Pons (tissue), 1 donor: ENCODE results near the gene CYGB.
A peak's percentile ranks its signal among the peaks of the same experiment; 100 is the strongest.

Experiments
- DNase-seq: peaks from one replicate; pipeline ENCODE4 v3.0.0-alpha.2; 2016; ENCODE audit warnings: low spot score

Gene CYGB

DNA sequence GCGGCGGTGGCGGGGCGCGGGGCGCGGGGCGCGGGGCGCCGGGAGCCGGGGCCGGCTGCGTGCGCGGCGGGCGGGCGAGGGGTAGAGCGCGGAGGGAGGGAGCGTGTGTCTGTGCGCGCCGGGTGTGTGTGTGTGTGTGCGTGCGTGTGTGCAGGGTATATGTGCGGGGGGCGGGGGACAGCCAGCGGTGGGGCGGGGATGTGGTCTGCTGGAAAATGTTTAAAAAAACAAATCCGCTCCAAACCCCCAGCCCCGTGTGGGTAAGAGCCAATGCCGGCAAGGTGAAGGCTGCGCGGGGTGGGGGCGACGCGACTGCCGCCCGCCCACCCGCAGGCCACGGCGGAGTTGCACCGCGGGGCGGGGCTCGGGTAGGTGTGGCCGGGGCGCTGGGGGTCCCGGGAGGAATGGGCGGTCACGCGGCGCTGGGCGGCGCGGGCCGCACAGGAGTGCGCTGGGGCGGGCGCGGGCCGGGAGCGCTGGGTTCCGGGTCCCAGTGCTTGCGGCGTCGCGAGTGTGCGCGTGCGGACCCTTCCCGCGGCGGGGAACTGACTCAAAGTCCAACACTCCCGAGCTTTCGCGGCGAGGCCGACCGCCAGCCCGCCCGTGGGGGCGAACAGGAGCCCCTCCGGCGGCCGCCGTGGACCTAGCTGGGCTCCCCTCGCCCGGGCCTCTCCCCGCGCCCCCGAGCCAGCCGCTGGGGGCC is at the start of gene CYGB:
TSS of gene CYGB (minus strand) at position 132 of the 703 bp plus-strand sequence. CDS start 167 bp downstream, outside the sequence.
- no peak for DNase-seq

DNA sequence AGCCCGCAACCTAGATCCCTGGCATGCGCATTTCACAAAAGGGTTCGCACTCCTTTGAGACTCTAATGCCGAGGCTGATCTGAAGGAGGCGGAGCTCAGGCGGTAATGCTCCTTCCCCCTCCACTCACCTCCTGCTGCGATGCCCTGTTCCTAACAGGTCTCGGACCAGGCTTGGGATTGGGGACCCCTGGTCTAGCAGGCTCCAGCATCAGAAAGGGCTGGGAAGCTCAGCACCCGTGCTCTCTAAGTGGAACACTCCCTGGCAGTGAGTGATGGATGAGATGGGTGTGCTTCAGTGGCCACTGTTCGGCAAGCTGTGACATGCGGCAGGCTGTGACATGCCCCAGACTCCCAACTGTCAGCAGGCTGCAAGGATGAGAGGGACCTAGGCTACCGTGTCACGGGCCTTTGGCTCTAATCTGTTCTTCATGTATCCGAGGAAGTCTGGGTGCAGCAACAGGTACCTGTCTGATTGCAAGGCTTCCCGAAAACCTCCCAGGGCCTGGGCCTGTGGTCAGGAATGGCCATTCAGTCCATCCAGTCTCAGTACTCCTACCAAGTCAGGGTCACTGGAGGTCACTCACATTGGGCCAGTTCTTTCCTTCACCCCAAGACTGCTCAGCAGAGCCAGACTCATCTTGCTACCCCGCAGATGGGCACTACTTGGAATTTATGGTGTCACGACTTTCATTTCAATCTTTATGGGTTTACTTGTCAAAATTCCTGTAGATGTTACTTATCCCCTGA is 49.4 kb upstream of the CYGB start:
- DNase-seq, result no peak

DNA sequence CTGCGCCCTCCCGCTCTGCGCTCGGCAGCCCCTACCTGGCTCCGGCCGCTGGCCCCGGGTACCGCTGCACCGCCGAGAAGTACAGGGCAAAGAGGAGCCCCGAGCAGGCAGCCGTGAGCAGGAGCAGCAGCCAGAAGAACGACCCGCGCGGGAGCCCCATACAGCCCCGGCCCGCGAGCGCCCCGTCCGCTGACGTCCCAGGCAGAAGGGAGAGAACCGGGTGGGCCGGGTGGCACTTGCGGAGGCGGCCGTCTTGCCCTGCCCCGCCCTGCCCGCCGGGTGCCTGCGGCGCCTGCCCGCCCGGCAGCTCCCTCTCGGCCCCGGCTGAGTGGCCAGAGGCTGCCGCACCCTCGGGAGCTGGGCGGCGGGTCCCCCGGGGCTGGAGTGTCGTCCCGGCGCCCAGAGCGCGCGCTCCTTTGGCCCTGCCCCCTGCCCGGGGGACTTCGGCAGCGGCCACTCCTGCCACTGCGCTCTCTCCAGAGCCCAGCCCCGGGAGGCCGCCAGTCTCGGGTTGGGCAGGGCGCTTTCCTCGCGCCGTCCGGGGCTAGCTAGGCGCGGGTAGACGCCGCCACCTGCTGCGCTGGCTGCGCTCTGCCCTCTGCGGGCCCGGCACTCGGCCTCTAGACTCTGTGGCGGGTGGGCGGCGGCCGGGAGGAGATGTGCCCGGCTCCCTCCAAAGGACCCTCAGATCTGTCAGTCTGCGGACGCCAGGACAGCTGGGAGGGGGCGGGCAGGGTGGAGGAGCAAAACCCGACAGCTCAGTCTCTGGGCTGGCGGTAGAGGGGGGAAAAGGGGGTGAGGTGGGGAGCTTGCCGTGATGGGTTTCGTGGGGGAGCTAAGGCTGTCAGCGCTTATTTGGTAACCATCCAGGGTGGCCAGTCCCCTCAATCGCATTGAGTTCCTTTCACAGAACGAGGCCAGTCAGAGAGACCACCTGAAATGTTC is 48.4 kb upstream of the CYGB start, which contains the start of gene ST6GALNAC2:
TSS of gene ST6GALNAC2 (minus strand) at position 212 of the 945 bp plus-strand sequence. CDS start at position 160, 52 bp downstream.
- no peak for DNase-seq

DNA sequence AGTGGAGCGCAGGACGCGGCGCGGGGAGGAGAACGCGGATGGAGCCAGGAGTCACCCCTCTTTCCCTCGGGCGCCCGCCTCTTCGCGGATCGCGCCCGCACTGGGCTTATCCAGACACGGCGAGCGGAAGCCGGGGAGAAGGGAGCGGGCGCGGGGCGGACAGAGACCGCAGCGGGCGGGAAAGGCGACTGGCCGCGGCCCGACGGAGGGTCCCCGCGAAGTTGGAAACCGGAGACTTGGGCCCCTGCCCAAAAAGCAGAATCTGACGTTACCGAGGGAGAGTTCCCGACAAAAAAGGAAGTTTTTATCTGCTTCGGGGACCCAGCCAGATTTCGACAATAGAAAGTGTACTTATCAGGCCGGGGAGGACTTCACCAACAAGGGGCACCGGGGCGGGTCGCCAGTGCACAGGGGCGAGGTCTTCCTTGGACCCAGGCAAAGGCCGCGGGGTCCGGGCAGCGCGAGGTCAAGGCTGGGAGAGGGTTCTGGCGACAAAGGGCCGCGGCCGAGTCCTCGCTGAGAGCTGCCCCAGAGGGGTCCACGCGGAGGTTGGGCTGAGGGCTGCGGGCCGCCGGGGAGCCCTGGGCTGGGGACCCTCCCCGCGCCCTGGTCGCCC is 47.6 kb upstream of the CYGB start:
- no peak for DNase-seq

DNA sequence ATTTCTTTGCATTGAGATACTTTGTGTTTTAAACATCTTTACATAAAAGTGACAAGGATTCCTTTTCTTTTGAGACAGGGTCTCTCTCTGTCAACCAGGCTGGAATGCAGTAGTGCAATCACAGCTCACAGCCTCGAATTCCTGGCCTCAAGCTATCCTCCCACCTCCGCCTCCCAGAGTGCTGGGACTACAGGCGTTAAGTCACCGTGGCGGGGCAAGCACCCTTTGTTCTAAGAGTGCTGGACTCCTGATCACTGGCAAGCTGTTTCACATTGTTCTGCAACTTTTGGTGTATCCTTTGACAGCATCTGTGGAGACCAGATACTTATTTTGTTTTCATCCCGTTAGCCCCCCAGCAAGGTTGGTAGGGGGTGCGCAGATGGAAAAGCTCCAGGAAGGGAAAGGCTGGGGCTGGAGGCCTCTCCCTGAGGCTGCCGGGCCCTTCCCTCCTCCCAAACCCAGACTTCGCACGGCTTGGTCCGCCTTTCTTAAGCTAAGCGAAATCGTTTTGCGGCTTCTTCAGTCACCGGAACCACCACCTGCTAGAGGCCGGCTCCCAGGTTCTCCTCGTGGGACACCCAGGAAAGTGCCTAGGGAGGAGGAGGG is 47.0 kb upstream of the CYGB start:
- DNase-seq, result no peak

DNA sequence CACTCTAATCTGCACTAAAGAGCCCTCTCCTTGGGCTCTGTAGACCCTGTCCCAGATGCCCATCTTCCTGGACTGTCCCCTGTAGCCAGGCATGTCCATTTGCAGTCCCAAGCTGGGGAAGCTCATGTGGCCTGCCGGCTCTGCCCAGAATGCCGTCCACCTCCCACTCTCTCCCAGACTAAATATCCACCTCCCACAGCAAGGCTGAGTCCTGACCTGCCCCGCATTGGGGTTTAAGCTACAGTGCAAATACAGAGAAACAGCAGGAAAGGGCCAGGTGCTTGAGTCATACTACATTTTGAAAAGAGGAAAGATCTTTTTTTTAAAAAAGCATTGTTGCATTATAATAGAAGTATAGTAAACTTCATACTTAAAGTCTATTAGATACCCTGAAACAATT is 45.2 kb upstream of the CYGB start:
- no peak for DNase-seq

DNA sequence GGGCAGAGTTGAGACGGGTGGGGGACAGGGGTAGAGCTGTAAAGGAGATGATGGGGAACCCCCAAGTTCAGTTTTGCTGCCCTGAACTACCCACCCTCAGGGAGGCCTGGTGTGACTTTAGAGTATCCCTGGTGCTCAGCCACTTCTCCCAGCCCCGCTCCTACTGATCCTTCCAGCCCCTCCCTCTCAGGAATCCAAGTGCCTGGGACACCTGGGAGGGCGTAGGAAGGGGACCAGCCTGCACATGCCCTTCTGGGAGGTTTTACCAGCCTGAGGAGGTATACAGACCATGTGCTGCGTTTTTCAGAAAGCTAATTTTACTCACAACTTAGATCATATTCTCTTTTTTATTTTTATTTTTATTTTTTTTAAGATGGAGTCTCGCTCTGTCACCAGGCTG is 44.0 kb upstream of the CYGB start:
- DNase-seq, result no peak

DNA sequence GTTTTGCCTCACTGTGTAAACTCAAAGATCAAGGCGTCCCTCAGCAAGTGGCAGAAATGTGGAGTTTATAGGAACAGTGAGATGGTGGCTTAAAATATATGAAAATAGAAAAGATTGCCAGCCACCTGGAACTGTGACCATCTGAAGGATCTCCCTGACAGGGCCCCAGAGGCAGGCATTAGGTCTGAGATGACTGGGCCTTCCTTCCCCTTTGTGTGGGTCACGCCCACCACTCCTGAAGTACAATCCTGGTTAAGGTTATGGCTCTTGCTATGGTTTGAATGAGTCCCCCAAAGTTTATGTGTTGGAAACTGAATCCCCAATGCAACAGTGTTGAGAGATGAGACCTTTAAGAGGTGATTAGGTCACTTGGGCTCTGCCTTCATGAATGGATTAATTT is 41.8 kb upstream of the CYGB start:
- DNase-seq, result no peak

DNA sequence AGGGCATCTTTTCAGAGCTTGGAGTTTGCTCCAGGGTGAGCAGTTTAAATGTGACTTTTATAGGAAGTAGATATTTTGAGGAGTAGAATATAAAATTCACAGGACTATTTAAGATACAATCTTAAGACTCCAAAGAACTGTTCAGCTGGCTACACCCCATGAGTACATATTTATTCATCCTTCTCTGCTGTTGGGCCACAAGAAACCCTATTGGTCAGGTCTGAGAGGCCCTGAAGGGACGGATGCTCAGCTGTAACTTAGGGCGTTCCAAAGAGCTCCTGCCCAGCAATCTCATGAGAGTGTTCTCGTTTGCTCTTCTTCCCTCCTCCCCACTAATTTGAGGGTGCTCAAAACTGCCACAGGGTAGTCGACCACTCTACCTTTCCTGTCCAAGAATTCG is 40.9 kb upstream of the CYGB start:
- DNase-seq, result no peak

DNA sequence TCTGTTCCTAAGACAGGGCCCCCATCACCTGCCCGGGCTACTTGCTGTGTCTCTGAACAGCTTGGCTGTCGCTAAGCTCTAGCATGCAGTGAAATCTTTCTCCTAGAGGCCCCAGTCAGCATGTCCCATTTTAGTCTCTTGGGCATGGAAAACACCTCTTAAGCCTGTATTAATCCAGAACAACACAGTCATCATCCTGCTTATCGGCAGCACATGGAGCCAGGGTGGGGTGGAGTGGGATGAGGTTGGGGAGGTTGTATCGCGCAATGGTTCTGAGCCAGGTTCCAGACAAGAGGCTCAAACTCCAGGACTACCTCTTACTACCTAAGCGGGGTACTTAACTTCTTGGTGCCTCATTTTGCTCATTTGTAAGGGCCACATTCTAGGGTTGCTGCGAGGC is 40.4 kb upstream of the CYGB start:
- no peak for DNase-seq

DNA sequence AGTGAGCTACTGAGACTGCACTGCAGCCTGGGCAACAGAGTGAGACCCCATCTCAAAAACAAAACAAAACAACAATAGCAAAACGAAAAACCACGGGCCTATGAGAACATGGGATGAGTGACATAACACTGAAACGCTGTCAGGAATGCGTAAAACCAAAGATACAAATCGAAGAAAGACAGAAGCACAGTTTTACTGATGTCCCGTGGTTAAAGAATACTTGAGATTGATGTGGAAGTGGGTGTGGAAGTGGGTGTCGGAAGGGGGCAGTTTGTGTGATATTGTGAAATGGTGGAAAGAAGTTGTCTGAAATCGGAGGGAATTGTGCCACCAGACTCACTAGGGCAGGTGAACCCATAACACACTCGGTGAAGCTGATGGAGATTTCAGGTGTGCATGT is 38.7 kb upstream of the CYGB start:
- no peak for DNase-seq

DNA sequence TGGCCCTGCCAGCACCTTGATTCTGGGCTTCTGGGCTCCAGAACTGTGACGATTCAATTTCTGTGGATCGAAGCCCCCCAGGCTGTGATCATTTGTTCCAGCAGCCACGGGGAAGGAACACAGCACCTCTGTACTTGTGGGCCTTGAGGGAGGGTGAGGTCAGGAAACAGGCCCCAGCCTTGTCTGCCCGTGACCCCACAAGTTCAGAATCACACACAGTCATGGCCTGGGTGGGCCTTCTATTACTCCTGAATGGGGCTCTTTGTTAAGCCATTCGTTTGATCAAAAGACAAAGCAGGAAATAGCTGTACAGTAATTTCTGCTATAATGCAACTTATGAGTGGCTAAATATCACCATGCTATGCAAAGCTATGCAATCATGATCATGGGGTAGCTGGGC is 38.1 kb upstream of the CYGB start:
- no peak for DNase-seq

DNA sequence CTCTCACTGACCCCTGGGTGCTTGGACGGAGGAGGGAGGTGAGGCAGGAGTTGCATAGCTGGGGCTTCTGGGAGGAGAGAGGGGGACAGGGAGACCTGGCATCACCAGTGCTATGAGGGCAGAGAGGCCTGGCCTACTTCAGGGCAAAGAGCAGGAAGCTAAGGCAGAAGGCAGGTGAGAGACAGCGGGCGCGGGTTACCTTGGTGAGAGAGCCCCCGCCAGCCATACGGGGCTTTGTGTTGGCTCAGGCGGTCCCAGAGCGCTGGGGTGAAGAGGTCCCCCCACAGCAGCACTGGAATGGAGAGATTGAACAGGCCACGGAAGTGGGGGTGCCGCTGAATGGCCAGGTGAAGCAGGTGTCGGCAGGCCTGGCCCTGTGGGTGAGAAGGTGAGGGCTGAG is 36.7 kb upstream of the CYGB start:
- DNase-seq, result no peak

DNA sequence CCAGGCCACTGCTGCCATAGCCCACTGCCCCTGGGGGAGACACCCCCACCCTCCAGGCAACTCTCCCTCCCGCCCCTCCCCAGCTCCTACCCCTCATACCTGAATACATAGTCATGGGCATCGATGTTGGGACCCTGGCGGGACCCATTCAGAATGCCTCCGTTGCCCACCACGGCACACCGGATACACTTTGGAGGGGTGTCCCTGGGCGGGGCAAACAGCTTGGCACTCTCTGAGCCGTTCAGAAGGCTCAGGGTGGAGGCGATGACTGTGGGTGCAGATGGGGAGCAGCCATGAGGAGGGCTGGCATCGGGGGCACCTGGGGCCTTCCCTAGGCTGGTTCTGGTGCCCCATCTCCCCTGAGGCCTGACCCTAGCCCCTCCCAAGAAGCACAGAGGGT is 35.6 kb upstream of the CYGB start:
- no peak for DNase-seq

DNA sequence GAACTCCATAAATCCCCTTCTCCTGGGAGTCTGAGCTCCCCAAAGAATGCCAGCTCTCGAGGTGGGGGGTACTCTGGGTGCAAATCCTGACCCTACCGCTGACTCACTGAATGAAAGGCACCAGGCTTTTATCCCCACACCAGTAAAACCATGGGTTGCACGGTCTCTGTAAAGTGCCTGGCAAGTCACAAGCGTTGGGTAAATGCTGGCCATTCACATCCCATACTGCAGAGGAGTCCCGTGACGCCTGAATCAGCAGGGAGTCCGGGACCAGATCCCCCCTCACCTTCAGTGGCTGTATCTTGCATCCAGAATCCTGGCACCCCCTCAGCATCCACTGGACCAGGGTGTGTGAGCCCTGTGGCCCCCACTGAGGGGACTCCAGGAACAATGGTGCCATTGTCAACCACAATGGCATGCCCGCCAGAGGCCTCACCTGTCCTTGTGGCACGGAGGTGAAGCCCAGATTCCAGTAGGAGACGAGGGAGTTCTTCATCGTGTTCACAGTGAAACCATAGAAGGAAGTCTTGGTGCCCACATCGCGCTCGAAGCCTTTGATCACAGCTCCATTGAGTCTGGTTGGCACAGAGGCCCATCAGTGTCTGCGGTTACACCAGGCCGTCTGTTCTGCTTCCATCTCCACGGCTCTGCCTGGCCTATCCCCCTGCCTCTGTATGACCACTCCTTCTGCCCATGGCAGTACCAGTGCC is 34.8 kb upstream of the CYGB start:
- DNase-seq, result no peak

DNA sequence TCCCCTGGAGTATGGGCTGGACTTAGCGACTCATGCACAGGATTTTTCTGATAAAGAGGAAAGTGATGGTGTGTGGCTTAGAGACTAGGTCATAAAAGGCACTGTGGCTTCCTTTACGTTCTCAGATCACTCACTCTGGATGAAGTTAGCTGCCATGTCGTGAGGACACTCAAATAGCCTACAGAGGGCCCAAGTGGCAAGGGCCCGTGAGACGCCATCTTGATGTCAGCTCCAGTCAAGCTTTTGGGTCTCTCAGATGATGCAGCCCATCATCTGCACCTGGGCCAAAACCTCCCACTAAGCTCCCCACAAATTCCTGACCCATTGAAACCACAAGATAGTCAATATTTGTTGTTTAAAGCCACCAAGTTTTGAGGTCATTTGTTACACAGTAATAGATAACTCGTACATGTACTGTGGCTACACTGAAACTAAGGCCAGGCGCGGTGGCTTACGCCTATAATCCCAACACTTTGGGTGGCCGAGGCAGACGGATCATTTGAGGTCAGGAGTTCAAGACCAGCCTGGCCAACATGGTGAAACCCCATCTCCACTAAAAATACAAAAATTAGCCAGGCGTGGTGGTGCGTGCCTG is 33.5 kb upstream of the CYGB start:
- no peak for DNase-seq

DNA sequence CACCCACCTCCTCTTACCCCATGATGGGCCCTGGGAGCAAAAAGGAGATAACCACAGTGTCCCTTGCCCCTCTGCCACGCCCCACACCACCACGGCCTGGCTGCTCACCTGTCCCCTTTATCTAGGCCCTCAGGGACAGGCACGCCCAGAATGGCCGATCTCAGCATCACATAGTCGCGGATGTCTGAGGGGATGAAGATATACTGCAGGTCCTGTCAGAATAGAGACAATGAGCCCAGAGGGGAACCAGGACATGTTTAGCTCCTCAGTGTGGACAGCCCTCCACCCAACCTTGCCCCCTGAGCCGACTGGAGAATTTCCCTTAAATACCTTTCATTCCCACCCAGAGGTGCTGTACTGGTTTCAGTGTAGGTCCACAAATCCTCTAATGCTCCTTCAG is 32.9 kb upstream of the CYGB start:
- no peak for DNase-seq

DNA sequence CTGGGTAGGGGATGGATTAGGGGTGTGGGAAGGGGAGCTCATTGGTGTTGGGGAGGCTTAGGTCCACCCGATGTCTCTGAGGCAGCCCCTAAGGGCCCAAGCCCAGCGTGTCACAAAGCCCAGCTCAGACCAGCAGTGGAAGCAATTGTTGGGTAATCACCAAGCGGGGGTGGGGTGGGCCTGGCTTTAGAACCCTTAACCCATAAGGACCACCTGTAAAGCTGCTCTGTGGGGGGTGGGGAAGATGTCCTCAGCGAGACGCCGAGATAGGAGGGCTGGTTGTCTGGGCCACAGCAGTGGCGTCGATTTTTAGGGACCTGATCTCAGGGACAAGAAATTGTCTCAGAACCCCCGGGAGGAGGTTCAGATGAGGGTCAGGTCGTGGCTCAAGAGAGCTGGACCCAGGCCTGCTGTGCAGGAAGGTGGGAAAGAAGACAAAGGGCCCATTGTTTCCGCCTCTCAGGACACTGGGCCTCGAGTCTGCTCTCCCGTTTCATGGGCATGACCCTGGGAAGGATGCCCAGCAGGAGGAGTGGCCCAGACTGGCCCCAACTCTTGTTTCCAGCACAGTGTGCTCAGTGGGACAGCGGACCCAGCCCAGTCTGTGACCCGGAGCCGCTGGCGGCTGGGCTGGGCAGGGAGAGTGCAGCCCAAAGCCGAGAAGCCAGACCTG is 32.2 kb upstream of the CYGB start:
- DNase-seq, result peak; percentile 88

DNA sequence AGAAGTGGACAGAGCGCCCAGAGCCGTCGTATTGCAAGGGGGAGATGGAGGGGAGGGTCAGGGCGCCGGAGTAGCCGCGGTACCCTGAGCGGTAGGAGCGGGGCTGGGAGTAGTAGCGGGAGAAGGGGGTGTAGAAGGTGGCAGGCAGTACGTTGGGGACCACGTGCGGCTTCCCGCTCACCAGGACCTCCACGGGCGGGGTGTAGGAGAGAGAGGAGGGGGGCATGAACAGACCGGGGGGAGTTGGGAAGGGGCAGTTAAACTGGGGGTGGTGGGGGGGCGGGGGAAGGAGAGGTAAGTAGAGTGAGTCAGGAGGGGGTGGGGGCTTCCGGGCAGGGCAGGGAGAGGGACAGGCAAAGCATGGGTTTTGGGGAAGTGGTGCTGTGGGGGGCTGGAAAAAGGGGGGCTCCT is 31.3 kb upstream of the CYGB start:
- DNase-seq, result no peak
